Measurements from ENCODE around the gene CCDC74B.
"Not testable (repeated sequence)": the region's sequence is repeated elsewhere in the genome, so short reads cannot be mapped to it uniquely, and the experiment has no call there.

DNA sequence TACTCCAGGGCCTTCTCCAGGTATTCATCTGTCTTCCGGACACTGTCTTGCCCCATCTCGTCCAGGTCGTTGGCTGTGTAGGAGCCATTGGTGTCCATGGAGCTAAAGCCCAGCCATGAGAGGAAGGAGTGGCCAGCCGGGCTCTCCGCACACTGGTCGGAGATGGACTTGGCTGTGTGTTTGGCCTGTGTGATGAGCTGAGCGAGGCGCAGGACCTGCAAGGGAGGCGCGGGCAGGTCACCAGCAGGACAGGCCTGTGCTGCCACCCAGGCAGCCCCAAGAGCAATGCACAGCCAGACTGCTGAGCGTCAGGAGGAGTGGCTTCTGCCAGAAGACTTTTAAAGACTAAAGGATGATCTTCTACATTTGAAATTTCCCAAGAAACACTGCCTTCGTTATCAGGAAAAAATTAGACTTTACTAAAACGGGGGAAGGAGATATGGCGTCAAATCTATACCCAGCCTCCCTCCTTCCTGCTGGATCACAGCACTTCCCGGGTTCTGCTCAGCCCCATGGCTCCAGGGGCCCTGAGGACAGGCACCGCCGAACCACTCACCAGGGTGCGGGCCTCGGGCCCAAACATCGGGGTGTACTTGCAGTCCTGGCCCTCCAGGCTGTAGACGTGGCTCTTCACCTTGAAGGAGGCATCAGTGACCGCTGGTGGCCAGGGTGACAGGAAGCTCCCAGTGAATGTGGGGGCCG lies 9.0 kb upstream of the CCDC74B start:
- TF ChIP-seq, protein P1, sequence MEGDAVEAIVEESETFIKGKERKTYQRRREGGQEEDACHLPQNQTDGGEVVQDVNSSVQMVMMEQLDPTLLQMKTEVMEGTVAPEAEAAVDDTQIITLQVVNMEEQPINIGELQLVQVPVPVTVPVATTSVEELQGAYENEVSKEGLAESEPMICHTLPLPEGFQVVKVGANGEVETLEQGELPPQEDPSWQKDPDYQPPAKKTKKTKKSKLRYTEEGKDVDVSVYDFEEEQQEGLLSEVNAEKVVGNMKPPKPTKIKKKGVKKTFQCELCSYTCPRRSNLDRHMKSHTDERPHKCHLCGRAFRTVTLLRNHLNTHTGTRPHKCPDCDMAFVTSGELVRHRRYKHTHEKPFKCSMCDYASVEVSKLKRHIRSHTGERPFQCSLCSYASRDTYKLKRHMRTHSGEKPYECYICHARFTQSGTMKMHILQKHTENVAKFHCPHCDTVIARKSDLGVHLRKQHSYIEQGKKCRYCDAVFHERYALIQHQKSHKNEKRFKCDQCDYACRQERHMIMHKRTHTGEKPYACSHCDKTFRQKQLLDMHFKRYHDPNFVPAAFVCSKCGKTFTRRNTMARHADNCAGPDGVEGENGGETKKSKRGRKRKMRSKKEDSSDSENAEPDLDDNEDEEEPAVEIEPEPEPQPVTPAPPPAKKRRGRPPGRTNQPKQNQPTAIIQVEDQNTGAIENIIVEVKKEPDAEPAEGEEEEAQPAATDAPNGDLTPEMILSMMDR (IDR thresholded peaks at IDR 0.05) = not testable (repeated sequence)
- TF ChIP-seq EZH2 (IDR thresholded peaks at IDR 0.05) = not testable (repeated sequence)

Data from neural progenitor cell (in vitro differentiated cells).